NCI-H774 (cell line): ENCODE data around the gene PGBD4.
A peak's percentile ranks its signal among the peaks of the same experiment; 100 is the strongest.

Source experiments
- DNase-seq: peaks from one replicate; lab custom pipeline; 2025; lab: John Stamatoyannopoulos, UW

Gene PGBD4

GRCh38 chr15:34101366-34102174, at the start of gene PGBD4, which contains the start of gene EMC7:
TSS of gene PGBD4 (plus strand) at chr15:34102083. CDS start at chr15:34102532, 449 bp downstream.
TSS of gene EMC7 (minus strand) at chr15:34101862. CDS start at chr15:34101839, 23 bp downstream.
- DNase-seq: peak; percentile 97

GRCh38 chr15:34054081-34054707, 47.7 kb upstream of the PGBD4 start:
- DNase-seq: no peak

GRCh38 chr15:34055868-34056595, 45.9 kb upstream of the PGBD4 start:
- DNase-seq: no peak

GRCh38 chr15:34056911-34057310, 45.0 kb upstream of the PGBD4 start:
- DNase-seq: no peak

- DNase-seq: no peak
Measured at GRCh38 chr15:34059476-34059875, 42.4 kb upstream of the PGBD4 start.

- DNase-seq: no peak
Measured at GRCh38 chr15:34059946-34060345, 41.9 kb upstream of the PGBD4 start.

GRCh38 chr15:34064438-34064837, 37.4 kb upstream of the PGBD4 start:
- DNase-seq: no peak

GRCh38 chr15:34065261-34065660, 36.6 kb upstream of the PGBD4 start:
- no peak for DNase-seq

GRCh38 chr15:34065941-34066340, 35.9 kb upstream of the PGBD4 start:
- no peak for DNase-seq

GRCh38 chr15:34070003-34070402, 31.9 kb upstream of the PGBD4 start:
- no peak for DNase-seq

- no peak for DNase-seq
Measured at GRCh38 chr15:34076785-34077184, 25.1 kb upstream of the PGBD4 start.

- DNase-seq: no peak
Measured at GRCh38 chr15:34078900-34079299, 23.0 kb upstream of the PGBD4 start.

- no peak for DNase-seq
Measured at GRCh38 chr15:34079904-34080303, 22.0 kb upstream of the PGBD4 start.

GRCh38 chr15:34084086-34084485, 17.8 kb upstream of the PGBD4 start:
- no peak for DNase-seq

GRCh38 chr15:34085746-34086145, 16.1 kb upstream of the PGBD4 start:
- no peak for DNase-seq

- DNase-seq: no peak
Measured at GRCh38 chr15:34099914-34100313, 2.0 kb upstream of the PGBD4 start.

- no peak for DNase-seq
Measured at GRCh38 chr15:34102175-34102925, 467 bp downstream of the PGBD4 start.

- DNase-seq: no peak
Measured at GRCh38 chr15:34106423-34106822, 4.5 kb downstream of the PGBD4 start.

GRCh38 chr15:34107315-34107714, 5.4 kb downstream of the PGBD4 start:
- no peak for DNase-seq

- DNase-seq: no peak
Measured at GRCh38 chr15:34109797-34110663, 8.1 kb downstream of the PGBD4 start.

GRCh38 chr15:34111488-34111887, 9.6 kb downstream of the PGBD4 start:
- DNase-seq: no peak
